ENCODE data around the gene LRRC27. TPM values are rescaled to one million over a fixed set of nuclear protein-coding genes. Genes with fewer than 3 reads are reported as not detected.

The LRRC27 gene
- polyA plus RNA-seq, 2 of the 4 experiments (the other 2 are of a cell fraction) = 6.5 to 6.9 TPM

GRCh38 chr10:132311338-132311939, 20.6 kb upstream of the LRRC27 start:
- CTCF ChIA-PET = no interaction called here
- FAIRE-seq = no peak

GRCh38 chr10:132313305-132313704, 18.7 kb upstream of the LRRC27 start:
- FAIRE-seq = no peak
- Histone ChIP-seq H3K4me2 (no peak overlapping the region), H3K9me3 (0 out of 3 replicates have a peak, but pooled peaks cover 8% of the 10 kb centered on the region), H3K4me3 (no peak overlapping the region), H3K4me1 (peaks cover 22% of the 10 kb centered on the region), H3K27ac (no peak overlapping the region)
- POLR2A ChIA-PET = interaction anchor here (0.6 kb wide), 1 partner anchor 17 kb away, joined by 5 read pairs; no protein-coding TSS in a partner anchor
- whole genome bisulfite sequencing (ENCODE audit: missing lambda C conversion rate) = 84% methylated on average over 12 of the region's 12 CpGs
- DNase-seq (ENCODE audit: low read depth in 1 of 2, low spot score in 1 of 2) = no peak
- ATAC-seq = no peak
- no peak for TF ChIP-seq BCL3 (IDR thresholded peaks at IDR 0.05)
- no peak for TF ChIP-seq ZSCAN20 (CRISPR knock-in tag; IDR thresholded peaks at IDR 0.05)
- TF ChIP-seq FOSL2 (IDR thresholded peaks at IDR 0.05) = no peak
- no peak for TF ChIP-seq FOSL2 (CRISPR knock-in tag; IDR thresholded peaks at IDR 0.05)
- no peak for TF ChIP-seq TP53 (CRISPR knock-in tag; IDR thresholded peaks at IDR 0.05)
- TF ChIP-seq EP300 (IDR thresholded peaks at IDR 0.05) = no peak
- no peak for TF ChIP-seq HOXB13 (CRISPR knock-in tag; IDR thresholded peaks at IDR 0.05; ENCODE audit: low read depth)
- TF ChIP-seq HDAC2 (IDR thresholded peaks at IDR 0.05) = no peak
- no peak for TF ChIP-seq PHF8 (IDR thresholded peaks at IDR 0.05; ENCODE audit: borderline replicate concordance, low read depth)
- TF ChIP-seq ZFP36 (IDR thresholded peaks at IDR 0.05; ENCODE audit: borderline replicate concordance, partially characterized antibody) = no peak
- no peak for TF ChIP-seq PBX3 (IDR thresholded peaks at IDR 0.05)
- no peak for TF ChIP-seq RAD21 (conservative IDR thresholded peaks at IDR 0.05 in 1 of 2, IDR thresholded peaks at IDR 0.05 in 1 of 2)
- no peak for TF ChIP-seq HES2 (IDR thresholded peaks at IDR 0.05)
- CTCF ChIA-PET = interaction anchor here (1.9 kb wide), 1 partner anchor 40 kb away, joined by 5 read pairs; no protein-coding TSS in a partner anchor

More at GRCh38 chr10:132311338-132311939, 20.6 kb upstream of the LRRC27 start:
- Histone ChIP-seq H3K27ac (peak overlapping the region in 1 of 2 experiments; percentile 23; a peak in 2 of 6 replicates), H3K9me3 (0 out of 3 replicates have a peak, but pooled peaks cover 8% of the 10 kb centered on the region), H3K4me2 (no peak overlapping the region), H3K4me3 (no peak overlapping the region), H3K4me1 (peaks cover 20% of the 10 kb centered on the region)
- POLR2A ChIA-PET = no interaction called here
- WGBS (ENCODE audit: missing lambda C conversion rate) = 83% methylated on average over 18 of the region's 18 CpGs
- ATAC-seq = no peak
- TF ChIP-seq ZNF302 (CRISPR knock-in tag; IDR thresholded peaks at IDR 0.05) = no peak
- TF ChIP-seq, protein P1, sequence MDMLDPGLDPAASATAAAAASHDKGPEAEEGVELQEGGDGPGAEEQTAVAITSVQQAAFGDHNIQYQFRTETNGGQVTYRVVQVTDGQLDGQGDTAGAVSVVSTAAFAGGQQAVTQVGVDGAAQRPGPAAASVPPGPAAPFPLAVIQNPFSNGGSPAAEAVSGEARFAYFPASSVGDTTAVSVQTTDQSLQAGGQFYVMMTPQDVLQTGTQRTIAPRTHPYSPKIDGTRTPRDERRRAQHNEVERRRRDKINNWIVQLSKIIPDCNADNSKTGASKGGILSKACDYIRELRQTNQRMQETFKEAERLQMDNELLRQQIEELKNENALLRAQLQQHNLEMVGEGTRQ (IDR thresholded peaks at IDR 0.05) = peak; percentile 83
- TF ChIP-seq RARB (CRISPR knock-in tag; IDR thresholded peaks at IDR 0.05) = no peak
- TF ChIP-seq ZSCAN20 (CRISPR knock-in tag; IDR thresholded peaks at IDR 0.05) = no peak
- no peak for TF ChIP-seq RAD21 (conservative IDR thresholded peaks at IDR 0.05 in 1 of 2, IDR thresholded peaks at IDR 0.05 in 1 of 2)
- TF ChIP-seq FOSL2 (IDR thresholded peaks at IDR 0.05) = no peak
- TF ChIP-seq FOSL2 (CRISPR knock-in tag; IDR thresholded peaks at IDR 0.05) = peak; percentile 10; the same call in 1 of the 2 replicates
- peak; percentile 29 to 61 for DNase-seq (ENCODE audit: low read depth in 1 of 2, low spot score in 1 of 2)

GRCh38 chr10:132313865-132314264, 18.1 kb upstream of the LRRC27 start:
- H3K4me3 ChIP-seq = no peak overlapping the region
- TF ChIP-seq KDM1A (IDR thresholded peaks at IDR 0.05; ENCODE audit: low read depth) (no peak), HOXB5 (CRISPR knock-in tag; IDR thresholded peaks at IDR 0.05) (no peak), ZFP36 (IDR thresholded peaks at IDR 0.05; ENCODE audit: borderline replicate concordance, partially characterized antibody) (no peak), CBX8 (IDR thresholded peaks at IDR 0.05) (no peak), PBX3 (IDR thresholded peaks at IDR 0.05) (no peak)
- TF ChIP-seq, protein P2, sequence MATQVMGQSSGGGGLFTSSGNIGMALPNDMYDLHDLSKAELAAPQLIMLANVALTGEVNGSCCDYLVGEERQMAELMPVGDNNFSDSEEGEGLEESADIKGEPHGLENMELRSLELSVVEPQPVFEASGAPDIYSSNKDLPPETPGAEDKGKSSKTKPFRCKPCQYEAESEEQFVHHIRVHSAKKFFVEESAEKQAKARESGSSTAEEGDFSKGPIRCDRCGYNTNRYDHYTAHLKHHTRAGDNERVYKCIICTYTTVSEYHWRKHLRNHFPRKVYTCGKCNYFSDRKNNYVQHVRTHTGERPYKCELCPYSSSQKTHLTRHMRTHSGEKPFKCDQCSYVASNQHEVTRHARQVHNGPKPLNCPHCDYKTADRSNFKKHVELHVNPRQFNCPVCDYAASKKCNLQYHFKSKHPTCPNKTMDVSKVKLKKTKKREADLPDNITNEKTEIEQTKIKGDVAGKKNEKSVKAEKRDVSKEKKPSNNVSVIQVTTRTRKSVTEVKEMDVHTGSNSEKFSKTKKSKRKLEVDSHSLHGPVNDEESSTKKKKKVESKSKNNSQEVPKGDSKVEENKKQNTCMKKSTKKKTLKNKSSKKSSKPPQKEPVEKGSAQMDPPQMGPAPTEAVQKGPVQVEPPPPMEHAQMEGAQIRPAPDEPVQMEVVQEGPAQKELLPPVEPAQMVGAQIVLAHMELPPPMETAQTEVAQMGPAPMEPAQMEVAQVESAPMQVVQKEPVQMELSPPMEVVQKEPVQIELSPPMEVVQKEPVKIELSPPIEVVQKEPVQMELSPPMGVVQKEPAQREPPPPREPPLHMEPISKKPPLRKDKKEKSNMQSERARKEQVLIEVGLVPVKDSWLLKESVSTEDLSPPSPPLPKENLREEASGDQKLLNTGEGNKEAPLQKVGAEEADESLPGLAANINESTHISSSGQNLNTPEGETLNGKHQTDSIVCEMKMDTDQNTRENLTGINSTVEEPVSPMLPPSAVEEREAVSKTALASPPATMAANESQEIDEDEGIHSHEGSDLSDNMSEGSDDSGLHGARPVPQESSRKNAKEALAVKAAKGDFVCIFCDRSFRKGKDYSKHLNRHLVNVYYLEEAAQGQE (IDR thresholded peaks at IDR 0.05) = no peak
- ATAC-seq (no peak), DNase-seq (ENCODE audit: low read depth in 1 of 2, low spot score in 1 of 2) (no peak), FAIRE-seq (no peak)
- 98% methylated on average over 6 of the region's 6 CpGs for WGBS (ENCODE audit: missing lambda C conversion rate)
- ChIA-PET POLR2A (interaction anchor here (0.6 kb wide), 1 partner anchor 17 kb away, joined by 5 read pairs; no protein-coding TSS in a partner anchor), CTCF (interaction anchor here (1.9 kb wide), 1 partner anchor 40 kb away, joined by 5 read pairs; no protein-coding TSS in a partner anchor)
- H3K4me1 ChIP-seq = peaks cover 27% of the 10 kb centered on the region
- no peak overlapping the region for H3K4me2 ChIP-seq
- H3K9me3 ChIP-seq = 0 out of 3 replicates have a peak, but pooled peaks cover 8% of the 10 kb centered on the region
- no peak overlapping the region for H3K27ac ChIP-seq
